Measurements from ENCODE around the gene PAN2. TPM values are rescaled to one million over a fixed set of nuclear protein-coding genes. Genes with fewer than 3 reads are reported as not detected.
"Not testable (repeated sequence)": the region's sequence is repeated elsewhere in the genome, so short reads cannot be mapped to it uniquely, and the experiment has no call there.

Gene PAN2
- total and polyA plus RNA-seq, 12 donors = 19.6 to 124 (median 69.6) TPM

- Histone ChIP-seq H3K27me3 (no peaks in the 10 kb centered on the region), H3K9me3 (replicated peaks in 1 of 3) (no peaks in the 10 kb centered on the region), H3K4me3 (no peak overlapping the region), H3K36me3 (replicated peaks in 1 of 2) (peaks cover 0 to 93% of the 10 kb centered on the region in 2 donors), H3K27ac (no peak overlapping the region), H3K4me1 (replicated peaks in 1 of 2) (no peaks in the 10 kb centered on the region)
- 90 to 95% (median 93%) methylated on average over 5 of the region's 5 CpGs for WGBS, 4 donors
- TF ChIP-seq CTCF (IDR thresholded peaks at IDR 0.05) (no peak), POLR2A (IDR thresholded peaks at IDR 0.05) (no peak)
- no peak for DNase-seq
- intact Hi-C loops (cut with DNase I) = no loop called here
Measured at GRCh38 chr12:56348776-56349175, 15.0 kb upstream of the PAN2 start.

- H3K27ac ChIP-seq; H3K27me3 ChIP-seq; H3K4me1 ChIP-seq (replicated peaks in 1 of 2); H3K4me3 ChIP-seq; DNase-seq; H3K9me3 ChIP-seq (replicated peaks in 1 of 3); intact Hi-C loops (cut with DNase I): not testable (repeated sequence)
- H3K36me3 ChIP-seq (replicated peaks in 1 of 2) = peaks cover 0 to 93% of the 10 kb centered on the region in 2 donors
- 90 to 94% (median 92%) methylated on average over 9 of the region's 9 CpGs for WGBS, 4 donors
Measured at GRCh38 chr12:56347255-56347654, 13.5 kb upstream of the PAN2 start.

GRCh38 chr12:56346675-56347074 is 12.9 kb upstream of the PAN2 start:
- no peak overlapping the region for H3K4me3 ChIP-seq
- no peak overlapping the region for H3K27ac ChIP-seq
- H3K27me3 ChIP-seq = no peaks in the 10 kb centered on the region
- H3K36me3 ChIP-seq (replicated peaks in 1 of 2) = peaks cover 0 to 90% of the 10 kb centered on the region in 2 donors
- intact Hi-C loops (cut with DNase I) = no loop called here
- no peaks in the 10 kb centered on the region for H3K9me3 ChIP-seq (replicated peaks in 1 of 3)
- DNase-seq = no peak
- no peaks in the 10 kb centered on the region for H3K4me1 ChIP-seq (replicated peaks in 1 of 2)
- TF ChIP-seq CTCF (IDR thresholded peaks at IDR 0.05) = no peak
- TF ChIP-seq POLR2A (IDR thresholded peaks at IDR 0.05) = no peak
- whole genome bisulfite sequencing, 4 donors = 83 to 90% (median 87%) methylated on average over 6 to 7 of the region's 7 CpGs

- H3K4me3 ChIP-seq; H3K9me3 ChIP-seq (replicated peaks in 1 of 3); DNase-seq; H3K4me1 ChIP-seq (replicated peaks in 1 of 2); H3K27ac ChIP-seq; intact Hi-C loops (cut with DNase I); H3K27me3 ChIP-seq: not testable (repeated sequence)
- H3K36me3 ChIP-seq (replicated peaks in 1 of 2) = peaks cover 0 to 46% of the 10 kb centered on the region in 2 donors
- 96 to 100% (median 97%) methylated on average over 2 of the region's 2 CpGs for WGBS, 4 donors
Measured at GRCh38 chr12:56342290-56342689, 8.5 kb upstream of the PAN2 start.

GRCh38 chr12:56341616-56342015 is 7.8 kb upstream of the PAN2 start:
- intact Hi-C loops (cut with DNase I) = no loop called here
- Histone ChIP-seq H3K36me3 (replicated peaks in 1 of 2) (peaks cover 0 to 40% of the 10 kb centered on the region in 2 donors), H3K27ac (no peak overlapping the region), H3K4me3 (no peak overlapping the region), H3K4me1 (replicated peaks in 1 of 2) (peaks cover 0 to 5% of the 10 kb centered on the region in 2 donors), H3K27me3 (no peaks in the 10 kb centered on the region), H3K9me3 (replicated peaks in 1 of 3) (no peaks in the 10 kb centered on the region)
- TF ChIP-seq POLR2A (IDR thresholded peaks at IDR 0.05) (no peak), CTCF (IDR thresholded peaks at IDR 0.05) (no peak)
- 20 to 43% (median 25%) methylated on average over 1 of the region's 1 CpG for WGBS, 4 donors
- no peak for DNase-seq
